Ishikawa (cell line): ENCODE results near the gene PRPF31.

Source experiments
- CEBPB ChIP-seq: IDR thresholded peaks from 2 replicates; pipeline ENCODE4 v1.6.1; 2012
- CREB1 ChIP-seq: IDR thresholded peaks from 2 replicates; pipeline ENCODE4 v1.6.1; 2012; ENCODE audit warnings: low read depth
- EGR1 ChIP-seq: IDR thresholded peaks from 2 replicates; pipeline ENCODE4 v1.6.1; 2012
- EP300 ChIP-seq: IDR thresholded peaks from 2 replicates; pipeline ENCODE4 v1.6.1; 2012; ENCODE audit warnings: borderline replicate concordance
- FOXM1 ChIP-seq: IDR thresholded peaks from 2 replicates; pipeline ENCODE4 v1.6.1; 2012; ENCODE audit warnings: low read depth, borderline replicate concordance
- MAX ChIP-seq: IDR thresholded peaks from 2 replicates; pipeline ENCODE4 v1.6.1; 2012
- NFIC ChIP-seq: IDR thresholded peaks from 2 replicates; pipeline ENCODE4 v1.6.1; 2012
- RAD21 ChIP-seq: IDR thresholded peaks from 2 replicates; pipeline ENCODE4 v1.6.1; 2012; ENCODE audit warnings: low read depth
- REST ChIP-seq: IDR thresholded peaks from 2 replicates; pipeline ENCODE4 v1.6.1; 2012; ENCODE audit warnings: low read depth, mild to moderate bottlenecking
- TAF1 ChIP-seq: IDR thresholded peaks from 2 replicates; pipeline ENCODE4 v1.6.1; 2012; ENCODE audit warnings: low read depth, mild to moderate bottlenecking
- TCF12 ChIP-seq: IDR thresholded peaks from 2 replicates; pipeline ENCODE4 v1.6.1; 2012; ENCODE audit warnings: low read depth
- TEAD4 ChIP-seq: IDR thresholded peaks from 2 replicates; pipeline ENCODE4 v1.6.1; 2012
- USF1 ChIP-seq: IDR thresholded peaks from 2 replicates; pipeline ENCODE4 v1.6.1; 2012
- YY1 ChIP-seq: IDR thresholded peaks from 2 replicates; pipeline ENCODE4 v1.6.1; 2012; ENCODE audit warnings: low read depth
- ZBTB7A ChIP-seq: IDR thresholded peaks from 2 replicates; pipeline ENCODE4 v1.6.1; 2012; ENCODE audit warnings: low read depth

The PRPF31 gene

GRCh38 chr19:54123682-54124081 lies 8.1 kb downstream of the PRPF31 start:
- TF ChIP-seq TAF1 = no peak
- TF ChIP-seq USF1 = no peak
- no peak for TF ChIP-seq TCF12
- TF ChIP-seq NFIC = no peak
- TF ChIP-seq YY1 = no peak
- no peak for TF ChIP-seq REST
- no peak for TF ChIP-seq TEAD4
- no peak for TF ChIP-seq FOXM1
- no peak for TF ChIP-seq CREB1
- TF ChIP-seq EP300 = no peak
- TF ChIP-seq ZBTB7A = no peak
- no peak for TF ChIP-seq EGR1
- TF ChIP-seq CEBPB = no peak

- TF ChIP-seq MAX (no peak), EGR1 (no peak), FOXM1 (no peak), USF1 (no peak), TAF1 (no peak), EP300 (no peak), RAD21 (no peak), CREB1 (no peak), TCF12 (no peak), NFIC (no peak), YY1 (no peak), CEBPB (no peak), REST (no peak), ZBTB7A (no peak)
Observed at GRCh38 chr19:54124393-54124792, 8.8 kb downstream of the PRPF31 start.

- TF ChIP-seq CREB1 = no peak
Observed at GRCh38 chr19:54125713-54126112, 10.2 kb downstream of the PRPF31 start.

GRCh38 chr19:54127688-54128440 lies 12.3 kb downstream of the PRPF31 start:
- no peak for TF ChIP-seq MAX
- no peak for TF ChIP-seq CEBPB
- TF ChIP-seq YY1 = no peak
- TF ChIP-seq TEAD4 = no peak
- TF ChIP-seq ZBTB7A = no peak
- no peak for TF ChIP-seq FOXM1
- TF ChIP-seq CREB1 = no peak
- no peak for TF ChIP-seq EGR1
- TF ChIP-seq EP300 = no peak
- TF ChIP-seq USF1 = no peak
- TF ChIP-seq TAF1 = no peak
- no peak for TF ChIP-seq TCF12
- no peak for TF ChIP-seq REST
- TF ChIP-seq RAD21 = no peak
- no peak for TF ChIP-seq NFIC
